ENCODE data around the gene ECM2. TPM values are rescaled to one million over a fixed set of nuclear protein-coding genes. Genes with fewer than 3 reads are reported as not detected.

The ECM2 gene
- total and polyA plus RNA-seq, 7 donors, result 1.2 to 7.8 (median 1.9) TPM

DNA sequence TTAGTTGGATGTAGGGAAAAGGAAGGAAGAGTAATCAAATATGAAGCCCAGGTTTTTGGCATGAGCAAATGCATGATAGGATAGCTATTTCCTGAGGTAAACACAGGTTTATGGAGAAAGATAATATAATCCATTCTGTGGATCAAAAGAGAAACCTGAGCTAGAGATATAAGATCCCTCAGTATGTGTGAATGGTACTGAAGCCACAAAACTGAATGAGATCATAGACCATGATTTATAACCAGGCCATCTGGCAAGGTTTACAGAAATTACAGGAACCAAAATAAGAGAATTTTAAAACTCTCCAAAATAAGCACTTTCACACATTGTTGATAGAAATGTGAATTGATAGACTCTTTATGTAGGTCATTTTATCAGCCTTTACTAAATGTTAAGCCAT, 28.7 kb upstream of the ECM2 start:
- no peak for ATAC-seq
- H3K4me3 ChIP-seq, result no peak overlapping the region
- intact Hi-C loops (cut with DNase I), result no loop called here
- peaks cover 16% of the 10 kb centered on the region for H3K4me1 ChIP-seq
- DNase-seq, result no peak
- TF ChIP-seq, protein P1, sequence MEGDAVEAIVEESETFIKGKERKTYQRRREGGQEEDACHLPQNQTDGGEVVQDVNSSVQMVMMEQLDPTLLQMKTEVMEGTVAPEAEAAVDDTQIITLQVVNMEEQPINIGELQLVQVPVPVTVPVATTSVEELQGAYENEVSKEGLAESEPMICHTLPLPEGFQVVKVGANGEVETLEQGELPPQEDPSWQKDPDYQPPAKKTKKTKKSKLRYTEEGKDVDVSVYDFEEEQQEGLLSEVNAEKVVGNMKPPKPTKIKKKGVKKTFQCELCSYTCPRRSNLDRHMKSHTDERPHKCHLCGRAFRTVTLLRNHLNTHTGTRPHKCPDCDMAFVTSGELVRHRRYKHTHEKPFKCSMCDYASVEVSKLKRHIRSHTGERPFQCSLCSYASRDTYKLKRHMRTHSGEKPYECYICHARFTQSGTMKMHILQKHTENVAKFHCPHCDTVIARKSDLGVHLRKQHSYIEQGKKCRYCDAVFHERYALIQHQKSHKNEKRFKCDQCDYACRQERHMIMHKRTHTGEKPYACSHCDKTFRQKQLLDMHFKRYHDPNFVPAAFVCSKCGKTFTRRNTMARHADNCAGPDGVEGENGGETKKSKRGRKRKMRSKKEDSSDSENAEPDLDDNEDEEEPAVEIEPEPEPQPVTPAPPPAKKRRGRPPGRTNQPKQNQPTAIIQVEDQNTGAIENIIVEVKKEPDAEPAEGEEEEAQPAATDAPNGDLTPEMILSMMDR (IDR thresholded peaks at IDR 0.05), result no peak
- no peak overlapping the region for H3K27ac ChIP-seq
- no peaks in the 10 kb centered on the region for H3K27me3 ChIP-seq (ENCODE audit: insufficient read depth in 3 of 3, low read length in 2 of 3)
- no peaks in the 10 kb centered on the region for H3K36me3 ChIP-seq (ENCODE audit: insufficient read depth in 1 of 2, low read depth in 1 of 2)
- no peaks in the 10 kb centered on the region for H3K9me3 ChIP-seq

DNA sequence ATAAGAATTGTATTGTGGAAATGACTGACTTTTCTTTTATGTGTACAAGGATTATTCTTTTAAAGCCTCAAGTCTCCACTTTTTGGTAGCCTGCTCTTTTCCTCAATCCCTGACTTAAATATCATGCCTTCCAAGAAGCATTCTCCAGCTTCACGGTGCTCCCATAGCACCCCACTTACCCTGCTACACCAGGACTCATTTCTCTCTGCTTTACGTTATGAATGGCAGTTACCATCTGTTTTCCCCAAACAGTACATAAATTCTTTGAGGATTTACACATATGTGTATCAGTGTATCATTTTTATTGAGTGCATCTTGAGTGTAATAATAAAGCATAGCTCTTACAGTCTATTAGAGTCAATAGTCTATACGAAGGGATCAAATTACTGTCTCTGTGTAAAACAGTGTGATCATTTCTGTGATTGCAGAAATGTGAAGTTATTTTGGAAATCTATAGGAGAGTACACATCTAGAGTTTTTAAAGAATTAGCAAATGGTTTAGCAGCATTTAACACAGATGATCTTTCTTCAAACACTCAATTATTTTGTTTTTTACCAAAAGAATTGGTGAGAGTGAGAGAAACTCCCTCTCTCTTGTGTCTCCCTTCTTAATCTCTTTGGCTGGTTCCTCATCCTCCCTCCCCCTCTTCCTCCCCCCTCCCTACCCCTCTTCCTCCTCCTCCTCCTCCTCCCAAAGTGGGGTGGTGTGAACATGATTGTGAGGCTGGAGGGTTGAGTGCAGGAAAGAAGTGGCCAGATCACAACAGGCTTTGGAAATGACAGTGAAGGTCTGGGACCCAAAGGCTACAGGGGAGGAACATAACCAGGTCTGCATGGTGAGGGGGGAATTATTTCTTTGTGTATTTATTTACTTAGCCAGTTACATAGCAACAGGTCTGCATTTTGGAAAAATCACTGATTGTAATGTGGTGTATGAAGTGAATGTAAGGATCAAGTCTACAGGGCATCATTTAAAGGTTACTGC, 27.6 kb upstream of the ECM2 start:
- no peaks in the 10 kb centered on the region for H3K9me3 ChIP-seq
- TF ChIP-seq, protein P1 (IDR thresholded peaks at IDR 0.05), result no peak
- ATAC-seq (no peak), DNase-seq (no peak)
- no peaks in the 10 kb centered on the region for H3K27me3 ChIP-seq (ENCODE audit: insufficient read depth in 3 of 3, low read length in 2 of 3)
- H3K36me3 ChIP-seq (ENCODE audit: insufficient read depth in 1 of 2, low read depth in 1 of 2), result no peaks in the 10 kb centered on the region
- peaks cover 16% of the 10 kb centered on the region for H3K4me1 ChIP-seq
- no peak overlapping the region for H3K27ac ChIP-seq
- 59 to 69% (median 64%) methylated on average over 3 of the region's 3 CpGs for WGBS, 3 donors
- no peak overlapping the region for H3K4me3 ChIP-seq
- intact Hi-C loops (cut with DNase I), result no loop called here

DNA sequence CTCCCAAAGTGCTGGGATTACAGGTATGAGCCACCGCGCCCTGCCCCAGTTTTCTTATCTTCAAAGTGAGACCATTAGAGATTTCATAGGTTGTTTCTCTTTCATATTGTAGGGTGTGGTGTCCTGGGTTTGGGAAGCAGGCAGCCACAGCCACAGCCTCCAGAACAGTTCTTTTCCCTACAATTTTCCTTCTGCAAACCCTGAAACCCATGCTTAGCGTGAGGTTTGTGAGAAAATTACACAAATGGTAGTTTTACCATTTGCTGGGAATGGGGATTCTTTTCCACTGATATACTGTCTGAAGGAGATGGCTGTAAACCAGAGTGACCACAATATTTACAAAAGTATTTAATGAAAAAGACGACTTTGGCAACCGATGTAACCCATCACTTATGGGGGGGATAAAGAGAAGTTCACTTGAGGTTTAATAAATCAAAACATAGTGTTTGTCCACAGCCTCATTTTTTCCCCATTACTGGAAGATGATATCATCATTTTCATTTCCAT, 26.7 kb upstream of the ECM2 start:
- Histone ChIP-seq H3K27me3 (ENCODE audit: insufficient read depth in 3 of 3, low read length in 2 of 3) (no peaks in the 10 kb centered on the region), H3K9me3 (no peaks in the 10 kb centered on the region), H3K4me3 (no peak overlapping the region), H3K36me3 (ENCODE audit: insufficient read depth in 1 of 2, low read depth in 1 of 2) (no peaks in the 10 kb centered on the region), H3K27ac (no peak overlapping the region), H3K4me1 (peaks cover 16% of the 10 kb centered on the region)
- 68 to 82% (median 76%) methylated on average over 5 of the region's 5 CpGs for WGBS, 3 donors
- DNase-seq (no peak), ATAC-seq (no peak)
- intact Hi-C loops (cut with DNase I), result no loop called here
- TF ChIP-seq, protein P1 (IDR thresholded peaks at IDR 0.05), result no peak

DNA sequence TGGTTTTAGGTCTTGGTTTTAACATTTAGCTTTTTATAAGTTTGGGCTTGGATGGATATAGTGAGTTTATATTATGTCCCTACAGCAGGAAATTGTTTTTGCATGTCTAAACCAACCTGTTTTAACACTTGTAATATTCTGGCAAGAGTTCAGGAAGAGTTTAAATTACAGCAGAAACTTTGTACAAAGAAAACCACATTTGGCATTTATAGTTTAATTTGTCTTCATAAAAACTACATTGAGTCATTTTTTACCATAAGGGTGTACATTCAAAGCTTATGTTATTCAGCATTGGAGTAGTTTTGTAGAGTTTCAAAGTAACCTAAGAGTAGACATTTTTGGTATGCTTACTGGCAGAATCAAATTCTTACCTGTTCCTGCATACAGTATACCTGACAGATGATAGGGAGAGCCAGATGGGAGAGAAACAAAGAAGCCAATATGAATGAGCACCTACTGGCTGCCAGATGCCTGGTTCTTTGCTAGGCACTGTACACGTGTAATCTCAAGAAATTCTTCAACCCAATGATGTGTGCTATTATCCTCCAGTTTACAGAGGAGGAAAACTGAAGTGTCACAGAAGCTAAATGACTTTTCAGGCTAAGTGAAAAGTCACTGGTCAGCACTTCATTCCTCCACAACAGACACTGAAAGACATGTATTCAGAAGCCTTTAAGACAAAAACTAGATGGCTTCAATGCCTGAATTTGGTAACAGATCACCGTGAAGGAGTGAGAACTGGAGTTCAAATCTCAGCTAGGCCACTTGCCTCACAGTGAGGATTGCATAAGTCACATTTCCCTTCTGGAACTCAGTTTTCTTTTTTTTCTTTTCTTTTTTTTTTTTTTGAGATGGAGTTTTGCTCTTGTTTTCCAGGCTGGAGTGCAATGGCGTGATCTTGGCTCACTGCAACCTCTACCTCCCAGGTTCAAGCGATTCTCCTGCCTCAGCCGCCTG, 25.9 kb upstream of the ECM2 start:
- H3K27ac ChIP-seq, result no peak overlapping the region
- TF ChIP-seq, protein P1 (IDR thresholded peaks at IDR 0.05), result no peak
- no peak for DNase-seq
- intact Hi-C loops (cut with DNase I), result no loop called here
- no peaks in the 10 kb centered on the region for H3K9me3 ChIP-seq
- H3K27me3 ChIP-seq (ENCODE audit: insufficient read depth in 3 of 3, low read length in 2 of 3), result no peaks in the 10 kb centered on the region
- no peaks in the 10 kb centered on the region for H3K36me3 ChIP-seq (ENCODE audit: insufficient read depth in 1 of 2, low read depth in 1 of 2)
- H3K4me1 ChIP-seq, result peaks cover 16% of the 10 kb centered on the region
- no peak for ATAC-seq
- H3K4me3 ChIP-seq, result no peak overlapping the region
- WGBS, 3 donors, result 81 to 94% (median 85%) methylated on average over 5 of the region's 5 CpGs

All from psoas muscle (tissue), 8 donors.